ENCODE measurements around the gene MARCHF10.
"Not testable (repeated sequence)": the region's sequence is repeated elsewhere in the genome, so short reads cannot be mapped to it uniquely, and the experiment has no call there.

The MARCHF10 gene

DNA sequence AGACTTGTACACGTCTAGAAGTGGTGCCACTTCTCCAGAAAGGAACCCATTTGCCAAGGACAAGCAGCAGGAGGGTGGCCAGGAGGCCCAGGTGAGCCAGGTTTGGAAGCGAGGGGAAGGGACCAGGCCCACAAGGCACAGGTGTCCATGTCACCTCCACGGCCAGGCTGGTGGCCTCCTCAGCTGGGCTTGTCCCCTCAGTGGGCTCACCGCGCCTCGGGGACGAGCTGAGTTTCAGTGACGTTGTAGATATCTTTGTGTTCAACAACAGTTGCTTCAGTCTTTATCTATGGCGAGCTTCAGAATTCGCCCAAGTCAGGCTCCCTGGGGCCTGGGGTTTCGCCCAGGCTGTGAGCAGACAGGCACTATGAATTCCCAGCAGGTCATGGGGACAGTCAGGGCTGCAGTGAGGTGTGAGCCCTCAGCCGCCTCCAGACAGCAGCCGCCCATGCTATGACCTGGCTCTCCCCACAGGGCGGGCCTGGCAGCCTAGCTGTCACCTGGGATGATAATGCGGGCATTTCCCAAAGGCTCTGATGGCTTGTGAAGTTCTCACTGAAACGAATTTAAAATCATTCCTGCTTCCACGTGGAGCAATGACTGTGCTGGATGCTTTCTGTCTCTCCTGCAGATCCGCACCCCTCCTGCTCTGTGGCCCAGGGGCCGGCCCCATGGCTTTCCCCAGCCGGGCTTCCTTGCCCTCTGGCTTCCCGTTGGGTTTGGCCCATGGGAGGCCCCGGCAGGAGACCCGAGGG, 91.1 kb downstream of the MARCHF10 start:
- DNase-seq (ENCODE audit: low read depth), result no peak

DNA sequence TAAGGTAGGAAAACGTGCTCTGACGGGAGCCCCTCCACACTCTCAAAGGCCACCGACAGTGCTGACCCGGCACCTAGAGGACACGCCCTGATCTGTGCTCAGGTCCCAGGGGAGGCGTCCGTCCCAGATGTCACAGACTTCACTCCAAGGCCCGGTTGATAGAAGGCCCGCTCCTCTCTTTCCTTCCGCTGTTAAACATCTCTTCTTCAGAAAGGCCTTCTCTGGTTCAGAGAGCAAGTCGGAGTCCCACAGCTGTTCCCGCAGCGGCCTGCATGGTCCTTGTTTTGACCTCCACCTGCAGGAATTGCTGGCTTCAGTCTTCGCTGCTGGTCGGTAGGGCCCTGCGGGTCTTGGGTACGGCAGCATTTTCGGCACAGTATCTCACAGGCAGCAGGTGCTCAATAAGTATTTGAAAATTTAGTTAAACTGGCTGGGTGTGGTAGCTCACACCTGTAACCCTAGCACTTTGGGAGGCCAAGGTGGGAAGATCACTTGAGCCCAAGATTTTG, 92.2 kb downstream of the MARCHF10 start:
- no peak for DNase-seq (ENCODE audit: low read depth)

DNA sequence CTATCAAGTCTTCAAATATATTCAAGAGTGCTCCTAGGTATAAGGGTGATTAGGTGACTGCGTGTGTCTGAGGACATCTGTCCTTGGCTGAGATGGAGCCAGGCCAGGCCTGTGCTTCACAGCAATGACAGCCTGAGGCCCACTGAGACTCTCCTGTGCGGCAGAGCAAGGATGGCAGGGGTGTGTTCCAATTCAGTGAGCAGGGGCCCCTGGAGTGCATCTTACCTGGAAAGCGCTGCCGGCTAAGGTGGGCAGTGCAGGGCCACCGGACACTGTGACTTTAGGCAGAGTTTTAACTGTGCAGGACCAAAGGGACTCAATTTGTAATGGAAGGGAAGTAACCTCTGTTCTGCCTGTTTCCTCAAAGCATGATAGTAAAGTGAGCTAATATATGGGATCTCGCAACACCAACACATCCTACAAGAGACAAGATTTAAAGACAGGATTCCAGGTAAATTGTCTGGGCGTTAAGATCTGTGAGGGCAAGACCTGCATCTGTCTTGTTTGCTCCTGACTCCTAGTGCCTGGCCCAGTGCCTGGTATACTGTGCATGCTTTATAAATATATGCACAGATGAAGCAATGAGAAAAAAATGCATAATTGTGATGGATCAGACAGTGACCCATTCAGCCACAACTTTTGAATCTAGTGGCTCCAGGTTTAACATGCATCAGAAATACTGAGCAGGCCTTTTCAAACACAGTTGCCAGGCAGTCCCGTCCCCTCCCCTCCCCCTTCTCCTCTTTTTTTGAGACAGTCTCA, 93.9 kb downstream of the MARCHF10 start:
- no peak for DNase-seq (ENCODE audit: low read depth)

DNA sequence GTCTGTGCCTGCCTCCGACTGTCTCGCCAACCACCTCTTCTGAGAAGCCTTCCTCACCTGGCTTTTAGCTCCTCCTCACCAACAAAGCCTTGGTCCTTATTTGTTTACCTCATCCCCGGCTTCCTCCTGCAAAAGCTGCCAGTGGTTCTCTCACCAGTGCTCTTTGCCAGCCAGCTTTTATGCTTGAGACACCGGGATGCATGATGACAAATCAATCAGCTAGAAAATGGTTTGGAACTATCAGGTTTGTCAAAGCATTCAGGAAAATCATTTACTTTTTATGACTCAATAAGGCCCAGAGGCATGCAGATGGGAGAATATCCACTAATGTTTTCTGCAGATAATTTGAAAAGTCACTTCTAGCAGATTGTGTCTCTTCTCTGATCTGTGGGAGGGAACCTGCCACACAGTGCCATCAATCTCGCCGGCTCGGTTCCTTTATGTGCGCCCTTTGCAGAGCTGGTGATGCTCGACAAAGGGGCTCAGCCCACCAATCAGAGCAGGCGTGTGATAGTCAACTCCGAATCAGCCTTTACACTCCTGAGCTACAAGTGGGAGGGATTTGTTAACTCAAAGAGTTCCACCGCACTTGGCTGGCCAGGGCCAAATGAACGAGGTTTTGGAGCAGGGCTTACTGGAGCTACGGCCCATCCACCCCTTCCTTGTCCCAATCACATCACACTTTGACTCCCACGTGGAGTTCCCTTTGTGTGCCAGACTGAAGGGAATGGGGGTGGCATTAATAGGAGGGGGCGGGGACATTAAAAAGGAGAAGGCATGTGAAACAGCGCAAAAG, 94.8 kb downstream of the MARCHF10 start:
- no peak for DNase-seq (ENCODE audit: low read depth)

DNA sequence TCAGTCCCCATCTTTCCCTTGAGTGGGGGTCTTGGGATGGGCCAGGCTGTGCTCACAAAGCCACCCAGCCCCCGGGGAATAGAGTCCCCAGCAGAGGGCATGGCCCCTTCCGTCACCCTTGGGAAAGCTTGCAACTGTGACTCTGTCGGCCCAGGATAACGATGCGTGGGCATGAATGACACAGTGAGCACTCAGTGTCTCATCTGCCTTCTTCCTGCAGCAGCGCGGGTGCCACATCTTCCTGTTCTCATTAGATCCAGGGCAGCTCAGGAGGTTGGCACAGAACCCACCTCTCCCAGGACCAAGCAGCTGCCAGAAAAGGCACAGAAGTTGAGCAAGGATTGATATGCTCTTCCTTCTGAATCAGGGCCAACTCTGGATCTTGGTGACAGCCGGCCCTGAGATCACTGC, 95.9 kb downstream of the MARCHF10 start:
- DNase-seq (ENCODE audit: low read depth), result no peak

DNA sequence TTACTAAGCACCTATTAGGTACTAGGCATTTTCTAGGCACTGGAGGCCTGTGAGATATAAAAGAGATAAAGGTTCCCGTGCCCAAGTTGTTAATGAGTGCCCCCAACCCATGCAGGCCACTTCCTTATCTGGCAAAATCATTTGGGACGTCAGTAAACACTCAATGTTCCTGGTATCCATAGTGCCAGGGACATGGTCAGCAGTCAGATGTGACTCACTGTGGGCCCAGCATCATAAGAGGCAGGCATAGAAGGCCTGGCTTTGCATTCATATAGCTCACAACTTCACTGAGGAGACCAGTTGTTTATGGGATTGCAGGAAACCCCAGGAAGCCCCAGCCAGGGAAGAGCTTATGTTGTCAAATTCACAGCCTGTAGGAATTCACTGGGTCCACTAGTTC, 99.5 kb downstream of the MARCHF10 start:
- DNase-seq (ENCODE audit: low read depth), result no peak

DNA sequence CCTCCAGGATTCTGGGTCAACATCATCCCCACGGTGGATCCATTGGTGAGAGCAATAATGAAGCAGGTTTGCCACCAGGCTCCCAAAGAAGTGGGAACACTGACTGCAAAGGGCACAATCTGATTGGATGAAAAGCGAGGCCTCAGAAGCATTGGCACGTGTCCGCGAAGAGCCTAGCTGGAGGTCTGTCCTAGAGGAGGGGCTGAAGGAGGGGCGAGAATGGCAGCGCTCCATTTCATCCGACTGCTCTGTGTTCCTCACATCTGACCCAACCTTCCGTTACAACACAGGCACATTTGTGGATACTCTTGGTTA, 100.7 kb downstream of the MARCHF10 start:
- DNase-seq (ENCODE audit: low read depth), result no peak

DNA sequence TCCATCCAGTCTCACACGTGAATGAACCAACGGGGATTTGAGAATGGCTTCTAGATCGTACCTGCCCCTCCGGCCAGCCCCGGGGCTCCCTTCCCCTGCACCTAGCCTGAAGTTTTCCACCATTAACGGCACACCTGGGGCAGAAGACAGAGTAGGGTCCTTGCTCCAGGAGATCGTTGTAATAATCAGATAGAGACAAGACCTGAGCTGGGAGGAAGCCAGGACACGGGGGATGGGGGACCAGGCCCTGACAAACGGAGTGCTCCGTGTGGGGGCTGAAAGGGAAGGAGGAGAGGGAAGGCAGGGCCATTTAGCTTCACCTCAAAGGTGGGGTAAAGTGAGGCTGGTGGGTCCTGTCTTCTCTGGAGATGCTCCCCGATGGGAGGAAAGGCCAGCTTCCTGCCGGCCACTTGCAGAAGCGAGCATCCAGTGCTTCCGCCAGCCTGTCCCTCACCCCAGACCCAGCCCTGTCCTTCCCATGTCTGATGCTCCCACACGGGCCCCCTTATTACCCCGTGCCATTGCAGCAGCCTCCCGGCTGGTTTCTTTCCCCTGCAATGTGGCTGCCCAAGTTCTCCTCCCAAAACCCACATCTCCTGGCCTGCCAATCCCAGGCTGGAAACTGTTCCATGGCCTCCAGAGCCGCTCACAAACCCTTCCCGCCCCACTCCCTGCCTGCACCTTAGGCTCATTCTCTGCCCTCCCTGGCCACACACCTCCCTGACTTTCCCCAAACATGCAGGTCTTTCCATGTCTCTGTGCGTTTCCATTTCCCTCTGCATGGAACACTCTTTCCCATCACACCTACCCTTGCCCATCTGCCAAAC, 101.3 kb downstream of the MARCHF10 start:
- no peak for DNase-seq (ENCODE audit: low read depth)

DNA sequence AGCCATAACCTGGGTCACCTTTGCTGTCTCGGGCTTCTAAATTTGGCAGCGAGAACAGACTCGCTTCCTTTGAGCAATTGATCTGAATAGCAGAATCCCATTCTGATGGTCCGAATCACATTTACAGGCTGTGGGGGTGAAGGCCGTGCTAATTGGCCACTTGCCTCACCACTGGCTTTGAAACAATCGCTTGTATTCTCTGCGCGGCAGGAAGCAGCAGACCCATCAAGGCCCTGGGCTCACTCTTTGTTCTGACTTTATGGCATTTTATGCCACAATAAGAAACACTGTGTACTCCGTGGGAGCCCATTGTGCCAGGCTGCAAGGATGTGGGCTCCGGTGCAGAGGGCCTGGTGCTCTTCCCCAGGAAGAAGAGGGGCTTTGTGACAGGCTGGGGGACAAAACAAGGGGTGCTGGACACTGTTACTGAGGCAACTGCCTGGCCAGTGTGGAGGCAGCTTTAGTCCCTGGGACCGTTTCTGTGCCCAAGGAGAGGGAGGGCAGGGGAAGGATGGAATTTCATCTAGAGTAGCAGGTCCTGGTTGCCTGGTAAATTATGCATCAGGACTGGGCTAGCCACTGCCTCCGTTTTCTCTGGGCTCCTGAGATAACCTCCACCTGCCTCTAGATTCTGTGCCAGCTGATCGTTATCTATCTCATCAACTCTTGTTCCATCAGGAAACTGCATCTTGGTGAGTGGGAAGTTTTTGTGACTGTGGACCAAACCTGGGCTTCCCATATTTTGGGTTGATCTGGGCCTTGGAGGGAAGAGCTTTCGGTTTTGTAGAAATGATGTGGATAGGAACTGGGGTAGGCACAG, 102.1 kb downstream of the MARCHF10 start:
- DNase-seq (ENCODE audit: low read depth), result no peak

DNA sequence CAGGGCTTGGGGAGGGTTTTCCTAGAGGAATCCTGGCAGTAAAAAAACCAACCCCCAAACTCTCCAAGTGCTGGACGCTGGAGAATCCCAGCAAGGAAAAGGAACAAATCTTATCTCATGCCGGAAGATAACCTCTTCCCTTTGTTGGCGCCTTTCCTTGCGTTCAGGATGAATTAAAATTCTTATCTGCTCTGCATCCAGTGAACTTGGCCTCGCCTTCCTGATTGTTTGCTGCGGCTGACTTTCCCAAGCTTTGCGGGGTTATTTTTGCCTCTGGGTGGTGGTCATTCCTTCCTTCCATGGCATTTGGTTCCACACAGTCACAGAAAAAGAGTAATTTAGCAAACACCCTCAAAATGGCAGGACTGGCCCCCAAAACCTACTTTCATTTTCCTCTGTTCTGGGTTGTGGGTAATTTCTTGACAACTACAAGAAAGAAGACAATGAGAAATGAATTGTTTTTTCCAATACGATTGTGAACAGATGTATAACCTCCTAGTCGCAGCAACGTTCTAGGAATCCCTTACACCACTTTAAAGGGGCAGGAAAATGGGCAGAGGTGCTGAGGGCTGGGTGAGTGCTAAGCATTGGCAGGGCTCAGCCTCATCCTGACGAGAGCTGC, 102.8 kb downstream of the MARCHF10 start:
- no peak for DNase-seq (ENCODE audit: low read depth)

DNA sequence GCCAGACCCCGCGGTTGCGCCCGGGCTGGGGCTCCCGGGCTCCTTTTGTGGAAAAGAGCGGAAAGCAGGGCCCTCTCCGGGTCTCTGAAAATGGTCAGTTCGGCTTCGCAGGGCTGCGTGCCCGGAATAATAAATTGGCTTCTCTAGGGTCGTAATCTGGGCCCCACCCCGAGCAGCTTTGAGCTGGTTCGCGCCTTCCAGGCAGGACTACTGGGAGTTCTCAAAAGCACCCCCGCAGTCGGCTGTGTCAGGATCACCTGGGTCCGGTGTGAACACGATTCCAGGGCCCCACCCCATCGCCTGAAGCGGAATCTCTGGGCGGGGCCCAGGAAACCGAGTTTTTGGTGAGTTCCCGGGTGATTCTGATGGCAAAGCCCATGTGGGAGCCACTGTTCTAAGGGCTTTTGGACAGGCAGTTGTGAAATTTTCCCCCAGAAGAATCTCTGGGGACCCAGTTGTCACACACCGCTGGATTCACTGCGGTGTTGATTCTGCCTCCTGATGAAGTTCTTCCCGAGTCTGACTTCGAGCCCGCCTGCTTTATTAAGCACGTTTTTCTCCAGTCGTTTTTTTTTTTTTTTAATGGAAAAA, 103.6 kb downstream of the MARCHF10 start:
- no peak for DNase-seq (ENCODE audit: low read depth)

DNA sequence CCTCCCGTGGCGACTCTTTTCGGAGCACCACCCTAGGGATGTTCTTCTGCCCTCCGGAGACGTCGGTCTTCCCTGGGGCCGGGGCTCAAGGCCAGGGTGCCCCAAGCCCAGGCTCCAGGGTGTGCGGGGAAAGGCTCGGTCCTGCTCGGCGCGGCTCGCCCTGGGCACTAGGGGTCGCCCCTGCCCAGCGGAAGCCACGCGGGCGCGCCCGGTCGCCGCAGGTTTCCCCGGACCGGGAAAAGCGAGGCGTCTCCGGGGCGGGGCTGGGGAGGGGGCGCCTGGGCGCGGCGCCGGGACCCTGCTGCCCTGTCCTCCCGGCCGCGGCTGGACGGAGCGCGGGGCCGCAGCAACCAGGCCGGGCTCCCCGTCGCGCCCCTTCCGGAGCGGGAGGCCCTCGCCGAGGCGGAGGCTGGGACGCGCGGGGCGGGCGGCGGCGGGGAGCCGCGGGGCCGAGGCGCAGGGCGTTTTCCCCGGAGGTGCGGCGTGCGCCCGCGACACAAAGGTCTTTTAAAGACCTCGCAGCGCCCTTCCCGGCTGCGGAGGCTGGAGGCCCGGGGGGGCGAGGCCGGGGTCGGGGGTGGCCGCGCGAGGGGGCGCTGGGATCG, 104.2 kb downstream of the MARCHF10 start:
- no peak for DNase-seq (ENCODE audit: low read depth)

DNA sequence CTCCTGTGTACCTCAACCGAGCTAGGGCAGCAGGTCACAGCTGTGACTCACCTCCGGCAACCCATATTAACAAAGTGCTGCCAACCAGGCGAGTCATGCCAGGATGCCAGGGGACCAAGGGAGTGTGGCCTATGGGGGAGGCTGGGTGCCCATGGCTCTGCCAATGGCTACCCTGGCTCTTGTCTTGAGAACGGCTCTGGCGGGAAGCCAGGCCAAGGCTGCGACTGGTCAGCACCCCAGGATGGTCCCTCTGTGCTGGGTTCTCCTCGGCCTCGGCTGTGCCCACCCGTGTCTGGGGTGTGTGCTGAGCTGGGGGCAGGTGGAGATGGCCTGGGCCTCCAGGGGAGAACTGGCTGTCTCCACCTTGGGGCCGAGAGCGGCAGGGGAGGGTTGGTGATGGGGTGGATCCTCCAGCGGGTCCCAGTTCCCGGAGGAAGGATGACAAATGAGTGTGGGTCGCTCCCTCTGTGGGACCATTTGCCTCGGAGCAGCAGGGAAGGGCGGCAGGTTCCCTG, 104.8 kb downstream of the MARCHF10 start:
- no peak for DNase-seq (ENCODE audit: low read depth)

DNA sequence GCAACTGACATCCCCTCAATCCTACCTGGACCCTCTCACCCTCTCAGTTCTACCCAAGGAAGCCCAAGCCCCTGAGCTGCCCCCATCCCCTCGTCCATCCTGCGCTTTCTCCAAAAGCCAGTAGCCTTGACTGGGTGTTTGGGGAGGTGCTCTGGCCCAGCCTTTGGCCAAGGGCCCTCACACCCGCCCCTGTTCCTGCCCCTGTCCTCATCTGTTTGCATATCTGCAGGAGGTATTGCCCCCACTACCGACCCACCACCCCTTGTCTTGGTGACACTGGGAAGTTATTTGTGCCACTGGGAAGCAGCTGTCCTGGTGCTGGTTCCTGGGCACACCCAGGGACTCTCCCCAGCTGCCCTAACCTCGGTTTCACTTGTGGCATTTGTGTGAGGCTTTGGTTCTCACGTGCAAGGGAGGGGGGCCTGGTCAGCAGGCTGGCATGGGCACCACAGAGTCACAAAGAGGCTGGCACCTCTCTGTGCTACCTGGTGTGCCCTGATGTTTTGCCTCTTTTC, 105.3 kb downstream of the MARCHF10 start:
- DNase-seq (ENCODE audit: low read depth), result no peak

DNA sequence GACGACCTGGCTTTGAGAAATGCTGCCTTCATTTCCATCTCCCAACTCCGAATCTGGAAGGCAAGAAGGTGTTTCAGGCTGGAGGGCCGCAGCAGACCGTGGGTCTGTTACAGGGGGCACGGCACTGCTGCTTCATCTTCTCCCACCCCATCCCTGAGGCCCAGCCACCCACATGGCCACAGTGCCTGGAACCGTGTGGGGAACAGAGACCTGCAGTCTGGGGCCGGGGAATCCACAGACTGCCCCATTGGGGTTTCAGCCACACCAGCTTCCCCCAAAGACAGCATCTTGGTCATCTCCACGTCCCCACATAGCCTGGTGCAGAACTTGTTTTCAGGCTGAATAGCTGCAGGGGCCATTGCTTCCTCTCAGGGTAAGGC, 106.4 kb downstream of the MARCHF10 start:
- no peak for DNase-seq (ENCODE audit: low read depth)

DNA sequence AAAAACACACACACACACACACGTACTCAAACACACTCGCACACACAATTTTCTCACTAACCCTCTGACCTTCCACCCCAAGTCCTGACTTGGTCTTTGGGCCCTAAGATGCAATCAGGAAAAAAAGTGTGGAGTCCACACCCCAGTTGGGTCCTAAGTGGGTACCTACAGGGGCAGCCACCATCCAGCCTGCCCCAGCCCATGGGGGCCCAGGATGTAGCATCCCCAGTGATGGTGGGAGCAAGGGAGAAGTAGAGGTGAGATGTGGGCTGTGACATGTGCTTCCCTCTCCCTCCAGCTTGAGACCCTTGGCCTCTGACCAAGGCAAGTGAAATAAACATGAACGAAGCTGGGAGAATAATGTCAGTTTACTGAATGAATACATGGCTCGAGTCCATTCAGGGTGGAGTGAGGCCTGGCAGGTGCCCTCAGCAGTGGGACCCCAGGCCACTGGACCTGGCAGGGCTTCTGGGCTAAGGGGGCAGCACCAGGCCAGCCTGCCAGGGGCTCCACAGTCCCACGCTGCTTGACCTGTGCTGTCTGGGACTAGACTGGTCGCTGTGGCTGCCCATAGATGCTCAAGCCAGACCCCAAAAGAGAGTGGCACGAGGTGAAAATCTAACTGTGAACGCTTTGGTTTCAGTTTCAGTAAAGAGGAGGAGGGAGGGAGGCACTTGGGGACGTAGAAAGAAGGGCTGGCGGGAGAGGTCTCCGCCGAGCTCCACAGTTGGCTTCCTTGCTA, 107.0 kb downstream of the MARCHF10 start:
- DNase-seq (ENCODE audit: low read depth), result no peak

DNA sequence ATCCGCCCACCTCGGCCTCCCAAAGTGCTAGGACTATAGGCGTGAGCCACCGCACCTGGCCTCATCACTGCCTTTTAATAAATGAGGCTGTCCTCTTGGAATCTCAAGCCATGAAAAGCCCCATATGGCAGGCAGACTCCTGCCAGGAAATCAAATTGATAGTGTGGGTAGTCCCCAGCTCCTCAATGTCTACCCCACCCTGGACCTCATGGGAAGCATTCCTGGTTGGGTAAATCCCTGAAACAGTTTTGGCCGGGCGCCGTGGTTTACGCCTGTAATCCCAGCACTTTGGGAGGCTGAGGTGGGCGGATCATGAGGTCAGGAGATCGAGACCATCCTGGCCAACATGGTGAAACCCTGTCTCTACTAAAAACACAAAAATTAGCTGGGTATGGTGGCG, 109.7 kb downstream of the MARCHF10 start:
- not testable (repeated sequence) for DNase-seq (ENCODE audit: low read depth)

DNA sequence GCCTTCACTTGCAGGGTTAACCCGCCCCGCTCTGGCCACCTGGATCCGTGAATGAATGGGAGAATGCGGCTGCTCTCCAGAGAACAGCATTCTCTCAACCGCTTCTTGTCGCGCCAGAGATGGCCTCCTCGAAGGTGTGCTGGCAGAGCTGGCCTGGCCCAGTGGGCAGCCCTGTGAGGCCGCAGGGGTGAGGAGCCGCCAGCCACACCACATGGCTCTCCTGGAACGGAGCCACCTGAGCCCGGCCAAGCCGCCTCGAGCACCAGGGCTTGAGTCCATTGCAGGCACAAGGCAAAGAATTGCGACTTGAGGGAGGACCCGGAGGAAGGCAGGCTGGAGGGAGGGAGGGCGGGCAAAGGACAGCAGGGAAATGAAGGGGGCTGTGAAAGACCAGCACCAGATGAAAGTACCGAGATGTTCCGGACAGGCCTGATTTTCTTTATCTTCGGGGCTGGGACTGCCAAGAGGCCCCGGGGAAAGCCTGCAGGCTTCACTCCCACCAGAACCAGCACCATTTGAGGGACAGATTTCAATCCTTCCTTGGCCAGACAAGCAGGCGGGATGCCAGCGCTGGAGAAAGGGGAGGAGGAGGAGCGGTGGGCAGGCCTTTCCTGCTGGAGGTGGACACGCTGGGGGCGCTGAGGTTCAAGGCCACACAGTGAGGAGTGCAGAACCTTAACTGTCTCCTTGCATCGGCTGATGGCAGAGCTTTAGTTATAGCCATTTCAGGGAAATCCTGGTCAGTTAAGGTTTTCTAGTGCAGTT, 111.2 kb downstream of the MARCHF10 start:
- DNase-seq (ENCODE audit: low read depth), result no peak

All from GM04503 (cell line).